ENCODE data around the gene LRP1B. TPM values are rescaled to one million over a fixed set of nuclear protein-coding genes. Genes with fewer than 3 reads are reported as not detected.

The LRP1B gene
- total and polyA plus RNA-seq, 5 donors from 2014 or later, result not detected

GRCh38 chr2:141654311-141654710, 476.5 kb downstream of the LRP1B start:
- ATAC-seq (ENCODE audit: low read depth in 2 of 2), result no peak
- Histone ChIP-seq H3K27ac (ENCODE audit: insufficient read depth, low read length, poor library complexity, severe bottlenecking) (no peak overlapping the region), H3K36me3 (ENCODE audit: control insufficient read depth, insufficient read depth, low read length) (no peaks in the 10 kb centered on the region), H3K27me3 (ENCODE audit: control insufficient read depth, insufficient read depth, low read length) (no peaks in the 10 kb centered on the region), H3K9me3 (ENCODE audit: control insufficient read depth in 2 of 2, low read length in 2 of 2) (no peaks in the 10 kb centered on the region), H3K4me3 (ENCODE audit: low read depth, low read length) (no peak overlapping the region), H3K4me1 (ENCODE audit: control insufficient read depth, insufficient read depth, low read length, poor library complexity, severe bottlenecking) (no peaks in the 10 kb centered on the region)
- Mint-ChIP-seq H3K36me3 (no peaks in the 10 kb centered on the region), H3K9me3 (peaks cover 1 to 9% (median 5%) of the 10 kb centered on the region in 7 donors), H3K4me3 (no peak overlapping the region), H3K27me3 (no peaks in the 10 kb centered on the region), H3K4me1 (no peaks in the 10 kb centered on the region), H3K27ac (no peak overlapping the region)
- no peak for DNase-seq

DNA sequence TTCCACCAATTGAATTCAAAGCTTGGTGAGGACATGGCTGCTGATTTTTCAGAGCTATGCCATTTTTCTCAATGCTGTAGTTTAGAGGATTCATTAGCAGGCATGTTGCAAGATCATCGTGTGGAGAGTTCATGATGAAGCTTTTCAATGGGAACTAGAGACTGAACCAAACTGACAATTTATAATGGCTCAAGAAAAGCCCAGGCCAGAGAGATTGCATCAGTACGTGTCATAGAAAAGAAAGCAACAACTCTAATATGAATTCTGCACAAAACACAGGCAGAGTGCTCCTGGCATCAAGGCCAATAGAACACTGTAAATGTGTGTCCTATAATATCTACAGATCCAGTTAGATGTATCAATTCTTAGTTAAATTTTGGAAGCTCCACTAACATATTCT, 477.6 kb downstream of the LRP1B start:
- ATAC-seq (ENCODE audit: low read depth in 2 of 2) (no peak), DNase-seq (no peak)
- no peak overlapping the region for H3K27ac ChIP-seq (ENCODE audit: insufficient read depth, low read length, poor library complexity, severe bottlenecking)
- no peaks in the 10 kb centered on the region for H3K27me3 Mint-ChIP-seq
- no peaks in the 10 kb centered on the region for H3K4me1 ChIP-seq (ENCODE audit: control insufficient read depth, insufficient read depth, low read length, poor library complexity, severe bottlenecking)
- H3K36me3 ChIP-seq (ENCODE audit: control insufficient read depth, insufficient read depth, low read length), result no peaks in the 10 kb centered on the region
- H3K27me3 ChIP-seq (ENCODE audit: control insufficient read depth, insufficient read depth, low read length), result no peaks in the 10 kb centered on the region
- no peak overlapping the region for H3K4me3 ChIP-seq (ENCODE audit: low read depth, low read length)
- no peaks in the 10 kb centered on the region for H3K36me3 Mint-ChIP-seq
- H3K9me3 ChIP-seq (ENCODE audit: control insufficient read depth in 2 of 2, low read length in 2 of 2), result no peaks in the 10 kb centered on the region
- H3K4me1 Mint-ChIP-seq, result no peaks in the 10 kb centered on the region
- H3K27ac Mint-ChIP-seq, result no peak overlapping the region
- H3K4me3 Mint-ChIP-seq, result no peak overlapping the region
- H3K9me3 Mint-ChIP-seq, result peaks cover 1 to 13% (median 5%) of the 10 kb centered on the region in 7 donors

- Histone ChIP-seq H3K4me1 (ENCODE audit: control insufficient read depth, insufficient read depth, low read length, poor library complexity, severe bottlenecking) (no peaks in the 10 kb centered on the region), H3K9me3 (ENCODE audit: control insufficient read depth in 2 of 2, low read length in 2 of 2) (peaks cover 0 to 2% of the 10 kb centered on the region in 2 experiments), H3K4me3 (ENCODE audit: low read depth, low read length) (no peak overlapping the region), H3K36me3 (ENCODE audit: control insufficient read depth, insufficient read depth, low read length) (no peaks in the 10 kb centered on the region), H3K27me3 (ENCODE audit: control insufficient read depth, insufficient read depth, low read length) (no peaks in the 10 kb centered on the region), H3K27ac (ENCODE audit: insufficient read depth, low read length, poor library complexity, severe bottlenecking) (no peak overlapping the region)
- no peak for DNase-seq
- Mint-ChIP-seq H3K9me3 (peaks cover 0 to 9% (median 5%) of the 10 kb centered on the region in 7 donors), H3K27me3 (no peaks in the 10 kb centered on the region), H3K4me3 (no peak overlapping the region), H3K36me3 (no peaks in the 10 kb centered on the region), H3K4me1 (no peaks in the 10 kb centered on the region), H3K27ac (no peak overlapping the region)
- ATAC-seq (ENCODE audit: low read depth in 2 of 2), result no peak
These were observed 478.5 kb downstream of the LRP1B start for GRCh38 chr2:141652308-141652707.

DNA sequence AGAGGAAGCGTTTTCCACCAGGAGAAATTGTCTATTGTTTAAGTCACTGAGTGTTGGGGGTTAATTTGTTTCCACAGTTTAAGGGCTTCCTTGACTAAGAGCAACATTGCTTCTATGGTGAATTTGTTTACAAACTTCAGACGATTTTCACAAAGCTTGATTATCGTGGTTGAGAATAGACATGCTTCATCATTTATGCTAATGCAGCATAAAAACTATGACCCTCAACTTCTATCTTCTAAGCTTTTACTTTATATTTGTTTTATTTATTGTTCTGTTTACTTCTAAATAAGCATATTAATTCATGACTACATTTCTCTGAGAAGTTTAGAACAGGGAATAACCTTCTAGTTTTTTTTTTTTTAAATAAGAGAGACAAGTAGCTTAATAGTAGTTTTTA, 483.5 kb downstream of the LRP1B start:
- H3K27me3 ChIP-seq (ENCODE audit: control insufficient read depth, insufficient read depth, low read length), result no peaks in the 10 kb centered on the region
- no peak for DNase-seq
- no peaks in the 10 kb centered on the region for H3K4me1 ChIP-seq (ENCODE audit: control insufficient read depth, insufficient read depth, low read length, poor library complexity, severe bottlenecking)
- Mint-ChIP-seq H3K4me1 (no peaks in the 10 kb centered on the region), H3K27me3 (no peaks in the 10 kb centered on the region), H3K4me3 (no peak overlapping the region), H3K27ac (no peak overlapping the region), H3K36me3 (no peaks in the 10 kb centered on the region), H3K9me3 (peaks cover 4 to 23% (median 10%) of the 10 kb centered on the region in 7 donors)
- H3K9me3 ChIP-seq (ENCODE audit: control insufficient read depth in 2 of 2, low read length in 2 of 2), result peaks cover 0 to 11% of the 10 kb centered on the region in 2 experiments
- H3K4me3 ChIP-seq (ENCODE audit: low read depth, low read length), result no peak overlapping the region
- no peak overlapping the region for H3K27ac ChIP-seq (ENCODE audit: insufficient read depth, low read length, poor library complexity, severe bottlenecking)
- no peaks in the 10 kb centered on the region for H3K36me3 ChIP-seq (ENCODE audit: control insufficient read depth, insufficient read depth, low read length)
- no peak for ATAC-seq (ENCODE audit: low read depth in 2 of 2)

- H3K27me3 Mint-ChIP-seq, result no peaks in the 10 kb centered on the region
- ATAC-seq (ENCODE audit: low read depth in 2 of 2) (no peak), DNase-seq (no peak)
- peaks cover 4 to 35% (median 7%) of the 10 kb centered on the region in 7 donors for H3K9me3 Mint-ChIP-seq
- Histone ChIP-seq H3K27ac (ENCODE audit: insufficient read depth, low read length, poor library complexity, severe bottlenecking) (no peak overlapping the region), H3K9me3 (ENCODE audit: control insufficient read depth in 2 of 2, low read length in 2 of 2) (peaks cover 0 to 10% of the 10 kb centered on the region in 2 experiments), H3K27me3 (ENCODE audit: control insufficient read depth, insufficient read depth, low read length) (no peaks in the 10 kb centered on the region), H3K4me1 (ENCODE audit: control insufficient read depth, insufficient read depth, low read length, poor library complexity, severe bottlenecking) (no peaks in the 10 kb centered on the region), H3K36me3 (ENCODE audit: control insufficient read depth, insufficient read depth, low read length) (no peaks in the 10 kb centered on the region), H3K4me3 (ENCODE audit: low read depth, low read length) (no peak overlapping the region)
- H3K27ac Mint-ChIP-seq, result no peak overlapping the region
- no peaks in the 10 kb centered on the region for H3K4me1 Mint-ChIP-seq
- no peak overlapping the region for H3K4me3 Mint-ChIP-seq
- no peaks in the 10 kb centered on the region for H3K36me3 Mint-ChIP-seq
These were observed 489.4 kb downstream of the LRP1B start for GRCh38 chr2:141641462-141641861.

DNA sequence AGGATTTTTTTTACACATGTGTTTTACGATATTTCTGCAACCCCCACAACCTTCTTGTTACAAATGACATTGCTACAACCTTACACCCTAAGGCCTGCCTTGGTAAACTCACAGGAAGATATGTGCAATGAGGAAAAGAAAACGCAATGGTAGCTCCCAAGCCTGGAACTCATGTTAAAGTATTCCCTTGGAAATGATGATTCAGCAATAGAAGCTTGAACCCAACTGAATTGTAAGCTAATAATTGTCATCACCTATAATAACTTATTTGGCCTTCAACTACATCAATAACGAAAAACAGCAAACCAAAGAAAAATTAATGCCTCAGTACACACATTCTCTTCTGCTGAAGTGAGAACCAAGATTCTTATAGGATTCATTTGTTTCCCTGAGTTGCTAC, 491.0 kb downstream of the LRP1B start:
- Mint-ChIP-seq H3K4me1 (no peaks in the 10 kb centered on the region), H3K4me3 (no peak overlapping the region), H3K9me3 (peaks cover 4 to 35% (median 7%) of the 10 kb centered on the region in 7 donors), H3K27ac (no peak overlapping the region), H3K36me3 (no peaks in the 10 kb centered on the region), H3K27me3 (no peaks in the 10 kb centered on the region)
- Histone ChIP-seq H3K36me3 (ENCODE audit: control insufficient read depth, insufficient read depth, low read length) (no peaks in the 10 kb centered on the region), H3K27me3 (ENCODE audit: control insufficient read depth, insufficient read depth, low read length) (no peaks in the 10 kb centered on the region), H3K9me3 (ENCODE audit: control insufficient read depth in 2 of 2, low read length in 2 of 2) (peaks cover 0 to 10% of the 10 kb centered on the region in 2 experiments), H3K4me1 (ENCODE audit: control insufficient read depth, insufficient read depth, low read length, poor library complexity, severe bottlenecking) (no peaks in the 10 kb centered on the region), H3K4me3 (ENCODE audit: low read depth, low read length) (no peak overlapping the region), H3K27ac (ENCODE audit: insufficient read depth, low read length, poor library complexity, severe bottlenecking) (no peak overlapping the region)
- DNase-seq, result no peak
- ATAC-seq (ENCODE audit: low read depth in 2 of 2), result no peak

GRCh38 chr2:141633132-141633531, 497.7 kb downstream of the LRP1B start:
- H3K27ac ChIP-seq (ENCODE audit: insufficient read depth, low read length, poor library complexity, severe bottlenecking), result no peak overlapping the region
- Mint-ChIP-seq H3K4me1 (no peaks in the 10 kb centered on the region), H3K27me3 (no peaks in the 10 kb centered on the region), H3K9me3 (peaks cover 0 to 17% (median 2%) of the 10 kb centered on the region in 7 donors), H3K36me3 (no peaks in the 10 kb centered on the region), H3K27ac (no peak overlapping the region), H3K4me3 (no peak overlapping the region)
- peaks cover 0 to 4% of the 10 kb centered on the region in 2 experiments for H3K9me3 ChIP-seq (ENCODE audit: control insufficient read depth in 2 of 2, low read length in 2 of 2)
- no peak overlapping the region for H3K4me3 ChIP-seq (ENCODE audit: low read depth, low read length)
- ATAC-seq (ENCODE audit: low read depth in 2 of 2), result no peak
- no peak for DNase-seq
- no peaks in the 10 kb centered on the region for H3K4me1 ChIP-seq (ENCODE audit: control insufficient read depth, insufficient read depth, low read length, poor library complexity, severe bottlenecking)
- no peaks in the 10 kb centered on the region for H3K27me3 ChIP-seq (ENCODE audit: control insufficient read depth, insufficient read depth, low read length)
- H3K36me3 ChIP-seq (ENCODE audit: control insufficient read depth, insufficient read depth, low read length), result no peaks in the 10 kb centered on the region

GRCh38 chr2:141630407-141630930, 500.3 kb downstream of the LRP1B start:
- Mint-ChIP-seq H3K27me3 (no peaks in the 10 kb centered on the region), H3K27ac (no peak overlapping the region), H3K9me3 (peaks cover 0 to 13% (median 3%) of the 10 kb centered on the region in 7 donors), H3K4me1 (no peaks in the 10 kb centered on the region), H3K4me3 (no peak overlapping the region), H3K36me3 (no peaks in the 10 kb centered on the region)
- Histone ChIP-seq H3K9me3 (ENCODE audit: control insufficient read depth in 2 of 2, low read length in 2 of 2) (peaks cover 0 to 4% of the 10 kb centered on the region in 2 experiments), H3K27ac (ENCODE audit: insufficient read depth, low read length, poor library complexity, severe bottlenecking) (no peak overlapping the region), H3K4me1 (ENCODE audit: control insufficient read depth, insufficient read depth, low read length, poor library complexity, severe bottlenecking) (no peaks in the 10 kb centered on the region), H3K27me3 (ENCODE audit: control insufficient read depth, insufficient read depth, low read length) (no peaks in the 10 kb centered on the region), H3K36me3 (ENCODE audit: control insufficient read depth, insufficient read depth, low read length) (no peaks in the 10 kb centered on the region), H3K4me3 (ENCODE audit: low read depth, low read length) (no peak overlapping the region)
- no peak for ATAC-seq (ENCODE audit: low read depth in 2 of 2)
- no peak for DNase-seq

All from CD4-positive, CD25-positive, alpha-beta regulatory T cell (primary cell).